H54 (cell line): ENCODE measurements around the gene UROC1.

ENCODE experiments used
- DNase-seq: peaks from one replicate; pipeline ENCODE4 v3.0.0; 2011; ENCODE audit warnings: low spot score, mixed read lengths; ENCODE audit not compliant: insufficient read length
- FAIRE-seq: peaks from 3 replicates; lab custom pipeline; 2011; peaks lifted over from hg19 to GRCh38; lab: Jason Lieb, UNC
- POLR2A ChIP-seq: IDR thresholded peaks from 2 replicates; pipeline ENCODE4 v1.6.1; 2011; ENCODE audit warnings: low read depth, mild to moderate bottlenecking, low read length

UROC1 gene

GRCh38 chr3:126436826-126437717, 80.5 kb downstream of the UROC1 start:
- FAIRE-seq (no peak), DNase-seq (no peak)
- no peak for TF ChIP-seq POLR2A

- TF ChIP-seq POLR2A, result no peak
- DNase-seq, result no peak
- FAIRE-seq, result no peak
Measured at GRCh38 chr3:126435456-126436315, 81.9 kb downstream of the UROC1 start.

- FAIRE-seq (no peak), DNase-seq (no peak)
- TF ChIP-seq POLR2A, result no peak
Measured at GRCh38 chr3:126434931-126435411, 82.6 kb downstream of the UROC1 start.

- no peak for TF ChIP-seq POLR2A
Measured at GRCh38 chr3:126434264-126434590, 83.3 kb downstream of the UROC1 start.

GRCh38 chr3:126433496-126434263, 83.9 kb downstream of the UROC1 start:
- no peak for TF ChIP-seq POLR2A
- no peak for FAIRE-seq
- no peak for DNase-seq

More at GRCh38 chr3:126434264-126434590, 83.3 kb downstream of the UROC1 start:
- no peak for FAIRE-seq
- no peak for DNase-seq

- TF ChIP-seq POLR2A, result no peak
- FAIRE-seq (no peak), DNase-seq (no peak)
Measured at GRCh38 chr3:126433105-126433430, 84.5 kb downstream of the UROC1 start.

GRCh38 chr3:126432361-126433104, 85.0 kb downstream of the UROC1 start:
- no peak for FAIRE-seq
- TF ChIP-seq POLR2A, result no peak
- no peak for DNase-seq
